Measurements from ENCODE around the gene EEF1A2. TPM values are rescaled to one million over a fixed set of nuclear protein-coding genes. Genes with fewer than 3 reads are reported as not detected.

The EEF1A2 gene
- total and polyA plus RNA-seq, 2 experiments from 2014 or later = 1.3 to 37.1 TPM

GRCh38 chr20:63449025-63449424 is 49.9 kb downstream of the EEF1A2 start:
- Histone ChIP-seq H3K9me2 (ENCODE audit: insufficient read depth) (no peaks in the 10 kb centered on the region), H4K20me1 (replicated peaks; ENCODE audit: insufficient read depth) (peaks cover 11% of the 10 kb centered on the region), H3K4me2 (no peak overlapping the region), H3K27me3 (ENCODE audit: insufficient read depth) (no peaks in the 10 kb centered on the region), H3K79me2 (replicated peaks; ENCODE audit: insufficient read depth) (peaks cover 51% of the 10 kb centered on the region), H3F3A (replicated peaks; ENCODE audit: low read depth) (no peaks in the 10 kb centered on the region; the same call in 1 of the 2 replicates), H3K4me3 (no peak overlapping the region), H3K4me1 (ENCODE audit: insufficient read depth) (peaks cover 4% of the 10 kb centered on the region; the same call in 1 of the 2 replicates), H2AFZ (no peak overlapping the region), H3K27ac (ENCODE audit: low read depth) (no peak overlapping the region), H3K36me3 (ENCODE audit: insufficient read depth) (no peaks in the 10 kb centered on the region)
- no peak overlapping the region for H3K27ac Mint-ChIP-seq
- ATAC-seq (no peak), DNase-seq (ENCODE audit: low spot score) (no peak)
- peaks cover 20% of the 10 kb centered on the region for H3K27me3 Mint-ChIP-seq (ENCODE audit: insufficient read depth, low read depth, poor library complexity)
- no peak for TF ChIP-seq JUNB (IDR thresholded peaks at IDR 0.05; ENCODE audit: unreplicated experiment)
- no peak overlapping the region; the same call in 2 of the 3 replicates for H3K4me3 Mint-ChIP-seq
- H3K4me1 Mint-ChIP-seq = peaks cover 30% of the 10 kb centered on the region
- peaks cover 3% of the 10 kb centered on the region; the same call in 2 of the 3 replicates for H3K36me3 Mint-ChIP-seq (ENCODE audit: low read depth)
- H3K9me3 Mint-ChIP-seq = no peaks in the 10 kb centered on the region

DNA sequence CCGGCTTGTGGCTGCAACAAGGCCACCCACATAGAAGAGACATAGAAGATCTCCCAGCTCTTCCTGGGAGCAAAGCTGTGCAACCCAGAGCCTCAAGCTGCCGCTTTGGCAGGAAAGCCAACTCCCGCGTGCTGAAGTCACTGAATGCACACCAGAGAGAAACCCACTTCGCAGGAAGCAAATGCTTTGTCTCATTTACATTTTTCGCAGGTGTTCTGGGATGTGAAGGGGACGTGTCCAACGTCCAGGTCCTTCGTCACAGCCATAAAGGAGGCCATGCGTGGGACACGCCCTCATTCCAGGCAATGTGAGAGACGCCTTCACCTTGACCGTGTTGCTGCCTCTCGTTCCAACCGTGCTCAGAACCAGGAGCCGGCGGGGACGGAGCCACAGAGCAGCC is 50.9 kb downstream of the EEF1A2 start:
- Histone ChIP-seq H2AFZ (no peak overlapping the region), H4K20me1 (replicated peaks; ENCODE audit: insufficient read depth) (peaks cover 3% of the 10 kb centered on the region), H3K4me3 (no peak overlapping the region), H3K4me1 (ENCODE audit: insufficient read depth) (no peaks in the 10 kb centered on the region), H3K27ac (ENCODE audit: low read depth) (0 out of 2 replicates have a peak overlapping the region, but pooled peaks have one; percentile 39), H3K27me3 (ENCODE audit: insufficient read depth) (no peaks in the 10 kb centered on the region), H3K79me2 (replicated peaks; ENCODE audit: insufficient read depth) (peaks cover 48% of the 10 kb centered on the region), H3K9me2 (ENCODE audit: insufficient read depth) (no peaks in the 10 kb centered on the region), H3K4me2 (no peak overlapping the region), H3K36me3 (ENCODE audit: insufficient read depth) (no peaks in the 10 kb centered on the region), H3F3A (replicated peaks; ENCODE audit: low read depth) (no peaks in the 10 kb centered on the region; the same call in 1 of the 2 replicates)
- Mint-ChIP-seq H3K27ac (no peak overlapping the region), H3K4me3 (no peak overlapping the region; the same call in 2 of the 3 replicates), H3K36me3 (ENCODE audit: low read depth) (peaks cover 8% of the 10 kb centered on the region), H3K27me3 (ENCODE audit: insufficient read depth, low read depth, poor library complexity) (peaks cover 21% of the 10 kb centered on the region), H3K4me1 (peaks cover 22% of the 10 kb centered on the region), H3K9me3 (peaks cover 5% of the 10 kb centered on the region; the same call in 2 of the 3 replicates)
- TF ChIP-seq STAT1 (IDR thresholded peaks at IDR 0.05; ENCODE audit: unreplicated experiment) (no peak), ZNF462 (CRISPR knock-in tag; IDR thresholded peaks at IDR 0.05) (no peak), EZH2 (IDR thresholded peaks at IDR 0.05; ENCODE audit: low read depth, unreplicated experiment) (no peak), ZNF114 (CRISPR knock-in tag; IDR thresholded peaks at IDR 0.05) (no peak), ZNF331 (CRISPR knock-in tag; IDR thresholded peaks at IDR 0.05; ENCODE audit: low read depth) (no peak), JUNB (IDR thresholded peaks at IDR 0.05; ENCODE audit: unreplicated experiment) (no peak)
- DNase-seq (ENCODE audit: low spot score) (no peak), ATAC-seq (no peak)

Measured in GM23338 (cell line).